Endothelial cell of umbilical vein (primary cell): ENCODE data around the gene MARK4. TPM values are rescaled to one million over a fixed set of nuclear protein-coding genes. Genes with fewer than 3 reads are reported as not detected.

ENCODE experiments used
- BruUV-seq: library from RNA; stranded (reverse); fragments of 400-500 nt; replicated peaks from 2 replicates; lab custom pipeline; 2021; lab: Mats Ljungman, UMichigan
- CTCF ChIA-PET: fragments of 300-600, 350-600 bp; sonication (Branson Sonifier 250); formaldehyde crosslinking; loops from one replicate; lab custom pipeline; 2021; ENCODE audit warnings: antibody characterized with exemption, inconsistent platforms; lab: Charles Lee
- POLR2A ChIA-PET: fragments of 300-600, 350-600 bp; sonication (Branson Sonifier 250); formaldehyde crosslinking; loops from one replicate; lab custom pipeline; 2021; ENCODE audit warnings: antibody characterized with exemption, inconsistent platforms; lab: Charles Lee
- DNase-seq: peaks from one replicate; pipeline ENCODE4 v3.0.0-alpha.2; 2011; ENCODE audit warnings: low read depth, low spot score
- FAIRE-seq: peaks from 2 replicates; lab custom pipeline; 2011; peaks lifted over from hg19 to GRCh38; lab: Jason Lieb, UNC
- H2AFZ ChIP-seq: 2 replicates; pipeline ENCODE4 v1.6.0; 2012; ENCODE audit warnings: low read depth, low read length, control low read depth, inconsistent platforms
- H3K27ac ChIP-seq: 2 replicates; pipeline ENCODE4 v1.5.1; 2011; ENCODE audit warnings: low read depth, mild to moderate bottlenecking, control low read depth, low read length, moderate library complexity; ENCODE audit not compliant: insufficient read depth
- H3K27me3 ChIP-seq, 2 experiments: 2 replicates each; pipeline versions ENCODE4 v1.6.0 to v1.6.1; 2011; ENCODE audit warnings: low read length in 2 of 2, mixed read lengths in 1 of 2; ENCODE audit not compliant: control insufficient read depth in 2 of 2, insufficient read depth in 2 of 2
- H3K36me3 ChIP-seq, 2 experiments: 2 replicates in 1 of 2; 3 replicates in 1 of 2; pipeline ENCODE4 v1.5.1; 2011; ENCODE audit warnings: low read length in 2 of 2, mild to moderate bottlenecking in 1 of 2, moderate library complexity in 1 of 2; ENCODE audit not compliant: control insufficient read depth in 2 of 2, insufficient read depth in 2 of 2; ENCODE audit errors: extremely low read depth in 1 of 2
- H3K4me1 ChIP-seq: 3 replicates; pipeline ENCODE4 v1.5.1; 2011; ENCODE audit warnings: mild to moderate bottlenecking, low read length; ENCODE audit not compliant: control insufficient read depth, insufficient read depth; ENCODE audit errors: extremely low read depth
- H3K4me2 ChIP-seq: 2 replicates; pipeline ENCODE4 v1.6.1; 2011; ENCODE audit warnings: low read length, control low read depth, mixed read lengths; ENCODE audit not compliant: insufficient read depth
- H3K4me3 ChIP-seq, 3 experiments: fragments of 200-600 bp in 1 of 3; sonication (generic), shearing (Covaris generic) in 1 of 3; replicated peaks in 1 of 3; 2 replicates each; pipeline ENCODE4 v1.5.1; 2011 to 2016; ENCODE audit warnings: control low read depth in 3 of 3, low read length in 3 of 3, mild to moderate bottlenecking in 2 of 3, inconsistent platforms in 1 of 3, low read depth in 1 of 3, moderate library complexity in 1 of 3; ENCODE audit not compliant: insufficient read depth in 1 of 3
- H3K79me2 ChIP-seq: 2 replicates; pipeline ENCODE4 v1.6.0; 2012; ENCODE audit warnings: low read length, inconsistent platforms; ENCODE audit not compliant: control insufficient read depth, insufficient read depth
- H3K9ac ChIP-seq: replicated peaks from 2 replicates; pipeline ENCODE3; 2011; ENCODE audit warnings: low read length, control low read depth; ENCODE audit not compliant: insufficient read depth; ENCODE audit errors: extremely low read depth
- H3K9me1 ChIP-seq: replicated peaks from 3 replicates; pipeline ENCODE4 v1.6.0; 2011; ENCODE audit warnings: mild to moderate bottlenecking, low read length; ENCODE audit not compliant: control insufficient read depth, insufficient read depth; ENCODE audit errors: extremely low read depth
- H3K9me3 ChIP-seq: replicated peaks from 2 replicates; pipeline ENCODE4 v1.5.1; 2012; ENCODE audit warnings: low read length, inconsistent platforms; ENCODE audit not compliant: control insufficient read depth, insufficient read depth
- H4K20me1 ChIP-seq: replicated peaks from 2 replicates; pipeline ENCODE3; 2011; ENCODE audit warnings: mild to moderate bottlenecking, low read length; ENCODE audit not compliant: control insufficient read depth, insufficient read depth; ENCODE audit errors: extremely low read depth
- CTCF ChIP-seq, 2 donors: IDR thresholded peaks; 1 replicate in 1 of 2; 2 replicates in 1 of 2; pipeline ENCODE4 v1.5.1; 2011; ENCODE audit warnings: low read length in 2 of 2, mild to moderate bottlenecking in 2 of 2, moderate library complexity in 2 of 2, control low read depth in 1 of 2, inconsistent platforms in 1 of 2, low read depth in 1 of 2; ENCODE audit not compliant: insufficient read depth in 1 of 2; ENCODE audit errors: extremely low read depth in 1 of 2
- EZH2 ChIP-seq: IDR thresholded peaks from 2 replicates; pipeline ENCODE4 v1.6.1; 2012; ENCODE audit warnings: borderline replicate concordance, low read depth, mild to moderate bottlenecking, moderate library complexity, low read length, inconsistent platforms; ENCODE audit not compliant: severe bottlenecking
- FOS ChIP-seq: IDR thresholded peaks from 2 replicates; pipeline ENCODE4 v1.6.1; 2011; ENCODE audit warnings: mild to moderate bottlenecking, low read length, moderate library complexity, borderline replicate concordance; ENCODE audit not compliant: insufficient read depth
- GATA2 ChIP-seq: IDR thresholded peaks from 2 replicates; pipeline ENCODE4 v1.7.0; 2011; ENCODE audit warnings: low read depth, mild to moderate bottlenecking, moderate library complexity, mixed read lengths, low read length; ENCODE audit not compliant: insufficient read length, insufficient read depth
- JUN ChIP-seq: IDR thresholded peaks from 2 replicates; pipeline ENCODE4 v1.6.1; 2011; ENCODE audit warnings: borderline replicate concordance, low read depth; ENCODE audit not compliant: insufficient read length, insufficient read depth
- MAX ChIP-seq: IDR thresholded peaks from 2 replicates; pipeline ENCODE4 v1.6.1; 2011; ENCODE audit not compliant: insufficient read depth, insufficient read length
- MYC ChIP-seq: IDR thresholded peaks from one replicate; pipeline ENCODE4 v1.6.1; 2011; ENCODE audit warnings: mild to moderate bottlenecking, low read depth, low read length
- POLR2A ChIP-seq: IDR thresholded peaks from 2 replicates; pipeline ENCODE4 v1.6.1; 2012; ENCODE audit warnings: low read depth, mild to moderate bottlenecking, control low read depth, low read length
- POLR2AphosphoS5 ChIP-seq: IDR thresholded peaks from 2 replicates; pipeline ENCODE4 v1.6.1; 2012; ENCODE audit warnings: low read depth, mild to moderate bottlenecking, control low read depth, low read length, moderate library complexity; ENCODE audit not compliant: insufficient read depth
- dilution Hi-C: fragments of 300-500 bp; cut with MboI; formaldehyde crosslinking; loops from one replicate; pipeline ENCODE4 v1.15.0; 2019; ENCODE audit warnings: low sequenced_read_pairs; ENCODE audit not compliant: extremely low pct_ligation_motif_present
- intact Hi-C: fragments of 100-400 bp; cut with micrococcal nuclease; formaldehyde crosslinking; loops from one replicate; pipeline ENCODE4 v1.10.0; 2022
- polyA plus RNA-seq, 4 experiments: library from polyadenylated mRNA; depleted of rRNA in 3 of 4; stranded (reverse) in 3 of 4; unstranded in 1 of 4; fragments of >200 nt; gene quantifications; 2 replicates each; pipeline versions ENCODE4 v1.2.1 to v1.2.3, GENCODE V29; 2011 to 2012; ENCODE audit warnings: missing spikeins in 1 of 4
- total RNA-seq: library from RNA; stranded (reverse); gene quantifications from 2 replicates; pipeline ENCODE4 v1.2.3, GENCODE V29; 2021

MARK4 gene
- total and polyA plus RNA-seq, 2 donors (not counting 3 experiments of a cell fraction or from before 2014, with no cell fraction given) = 13.9 to 51.6 TPM

GRCh38 chr19:45305421-45305820, 54.4 kb downstream of the MARK4 start:
- no peak for TF ChIP-seq EZH2
- TF ChIP-seq GATA2 = no peak
- TF ChIP-seq MYC = no peak
- TF ChIP-seq MAX = no peak
- no peak for TF ChIP-seq CTCF (IDR thresholded peaks at IDR 0.05; ENCODE audit: extremely low read depth in 1 of 2, insufficient read depth in 1 of 2, low read depth in 1 of 2, low read length in 2 of 2)
- TF ChIP-seq POLR2AphosphoS5 = no peak
- TF ChIP-seq FOS = no peak
- no peak for TF ChIP-seq JUN
- no peak for TF ChIP-seq POLR2A
- no TSS peak for BruUV-seq
- ChIA-PET POLR2A (no interaction called here), CTCF (no interaction called here)
- dilution Hi-C loops (no loop called here), intact Hi-C loops (no loop called here)
- Histone ChIP-seq H3K4me2 (no peak overlapping the region), H3K9me1 (no peaks in the 10 kb centered on the region), H4K20me1 (no peaks in the 10 kb centered on the region), H3K27ac (no peak overlapping the region), H3K4me3 (no peak overlapping the region), H2AFZ (no peak overlapping the region), H3K9ac (no peak overlapping the region), H3K79me2 (no peaks in the 10 kb centered on the region), H3K9me3 (no peaks in the 10 kb centered on the region), H3K36me3 (no peaks in the 10 kb centered on the region), H3K27me3 (peaks cover 0 to 7% of the 10 kb centered on the region in 2 experiments), H3K4me1 (no peaks in the 10 kb centered on the region)
- DNase-seq (no peak), FAIRE-seq (no peak)
